ENCODE data around the gene NDUFV1.
A peak's percentile ranks its signal among the peaks of the same experiment; 100 is the strongest.
"Not testable (repeated sequence)": the region's sequence is repeated elsewhere in the genome, so short reads cannot be mapped to it uniquely, and the experiment has no call there.

NDUFV1 gene

GRCh38 chr11:67631853-67632174, 25.1 kb downstream of the NDUFV1 start:
- H3K4me3 Mint-ChIP-seq: peak overlapping the region; percentile 6
- peaks cover 11% of the 10 kb centered on the region for H3K4me1 Mint-ChIP-seq
- DNase-seq (ENCODE audit: low spot score in 2 of 2) (no peak), ATAC-seq (ENCODE audit: low read depth) (no peak)
- H3K9me3 Mint-ChIP-seq: no peaks in the 10 kb centered on the region
- H3K27ac Mint-ChIP-seq: no peak overlapping the region
- no peaks in the 10 kb centered on the region for H3K27me3 Mint-ChIP-seq
- H3K36me3 Mint-ChIP-seq: no peaks in the 10 kb centered on the region

DNA sequence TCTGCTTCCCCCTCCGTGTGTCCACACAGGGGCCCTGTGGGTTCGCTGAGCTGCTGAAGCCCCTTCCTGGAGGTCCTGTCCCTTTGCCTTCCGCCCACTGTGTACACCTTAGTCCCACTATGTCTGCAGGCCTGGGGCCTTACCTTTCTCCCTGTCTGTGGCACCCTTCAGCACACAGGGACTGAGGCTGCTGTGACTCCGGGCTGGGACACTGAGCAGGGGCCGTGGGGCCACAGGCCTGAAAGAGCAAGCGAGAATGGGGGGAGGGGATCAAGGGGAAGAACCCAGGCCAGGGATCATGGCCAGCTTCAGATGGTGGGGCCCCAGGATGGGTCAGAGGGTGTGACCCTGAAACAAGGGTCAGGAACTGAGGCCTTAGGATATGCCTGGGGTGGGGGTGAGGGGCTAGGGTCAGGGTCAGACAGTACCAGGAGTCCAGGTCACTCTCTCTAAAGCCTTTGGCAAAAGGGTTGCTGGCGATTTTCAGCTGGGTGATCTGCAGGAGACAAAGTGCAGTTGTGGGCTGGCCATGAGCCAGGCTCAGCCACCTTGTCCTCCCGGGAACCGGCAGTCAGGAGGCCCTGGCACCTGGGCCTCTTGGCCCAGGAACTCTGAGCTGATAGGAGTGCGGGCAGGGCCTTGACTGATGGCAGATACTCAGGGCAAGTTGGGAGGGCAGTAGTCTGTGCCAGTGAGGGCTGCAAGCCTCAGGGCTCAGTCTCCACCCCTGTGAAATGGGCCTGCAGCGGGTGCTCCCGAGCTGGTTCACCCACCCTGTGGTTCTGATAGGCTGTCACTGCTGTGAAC, 25.6 kb downstream of the NDUFV1 start:
- DNase-seq (ENCODE audit: low spot score in 2 of 2) (no peak), ATAC-seq (ENCODE audit: low read depth) (no peak)
- Mint-ChIP-seq H3K9me3 (no peaks in the 10 kb centered on the region), H3K4me3 (peak overlapping the region; percentile 6), H3K27me3 (no peaks in the 10 kb centered on the region), H3K36me3 (no peaks in the 10 kb centered on the region), H3K4me1 (peaks cover 17% of the 10 kb centered on the region), H3K27ac (no peak overlapping the region)

DNA sequence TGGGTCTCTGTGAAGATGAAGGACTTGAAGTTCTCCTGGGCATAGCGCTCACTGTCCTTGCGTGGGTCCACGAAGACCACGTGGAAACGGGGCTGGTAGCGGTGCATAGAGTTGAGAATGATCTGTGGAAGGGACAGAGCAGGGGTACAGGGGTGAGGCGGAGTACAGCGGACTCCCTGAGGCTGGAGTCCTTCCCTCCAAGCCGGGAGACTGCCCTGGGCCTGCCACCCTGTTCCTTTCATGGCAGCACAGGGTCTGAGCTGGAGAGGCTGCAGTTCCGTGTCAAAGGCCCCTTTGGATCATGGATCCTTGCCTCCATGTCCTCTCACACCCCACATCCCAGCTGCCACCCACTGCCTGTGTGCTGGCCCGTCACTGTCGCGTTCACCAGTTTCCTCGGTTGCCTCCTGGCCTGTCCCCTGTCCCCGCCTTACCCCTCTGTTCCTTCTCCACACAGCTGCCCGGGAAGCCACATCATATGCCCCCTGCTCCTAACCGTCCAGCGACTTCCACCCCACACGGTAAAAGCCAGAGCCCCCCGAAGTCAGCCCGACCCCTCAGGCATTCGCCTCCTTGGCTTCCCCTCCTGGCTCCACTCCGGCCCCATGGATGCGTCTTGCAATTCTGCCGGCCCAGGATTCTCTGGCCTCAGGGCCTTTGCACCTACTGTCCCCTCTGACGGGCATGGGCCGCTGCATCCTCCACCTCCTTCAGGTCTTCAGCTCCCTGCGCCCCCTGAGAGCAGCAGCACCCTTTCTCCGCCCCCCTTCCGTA, 26.4 kb downstream of the NDUFV1 start:
- ATAC-seq (ENCODE audit: low read depth): no peak
- H3K9me3 Mint-ChIP-seq: no peaks in the 10 kb centered on the region
- no peak overlapping the region for H3K4me3 Mint-ChIP-seq
- H3K27me3 Mint-ChIP-seq: no peaks in the 10 kb centered on the region
- no peak for DNase-seq (ENCODE audit: low spot score in 2 of 2)
- H3K4me1 Mint-ChIP-seq: peaks cover 18% of the 10 kb centered on the region
- H3K27ac Mint-ChIP-seq: no peak overlapping the region
- H3K36me3 Mint-ChIP-seq: no peaks in the 10 kb centered on the region

DNA sequence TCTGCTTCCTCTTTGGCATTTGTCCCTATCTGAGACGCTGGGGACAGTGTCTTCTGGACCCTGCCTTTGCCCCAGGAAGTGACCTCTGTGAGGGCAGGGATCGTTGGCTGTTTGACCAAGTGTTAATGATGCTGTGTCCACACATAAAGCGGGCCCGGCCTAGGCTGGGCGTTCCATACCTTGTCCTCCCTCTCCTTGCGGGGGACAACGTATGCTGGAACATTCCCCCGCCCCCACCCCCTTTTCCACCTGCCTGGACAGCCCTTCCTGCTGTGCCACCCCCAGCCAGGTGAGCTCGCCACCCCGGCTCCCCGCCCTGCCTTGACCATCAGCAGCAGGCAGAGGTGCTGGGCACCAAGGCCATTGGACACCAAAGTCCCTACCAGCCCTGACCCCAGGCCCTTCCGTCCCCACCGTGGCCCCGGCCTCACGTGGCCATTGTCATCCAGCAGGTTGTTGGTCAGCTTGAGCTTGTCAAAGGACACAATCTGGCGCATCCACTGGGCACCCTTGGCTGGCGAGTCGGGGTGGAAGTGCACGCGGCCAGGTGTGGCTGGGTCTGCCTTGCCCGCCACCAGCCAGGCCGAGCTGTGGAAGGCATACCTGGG, 27.1 kb downstream of the NDUFV1 start:
- Mint-ChIP-seq H3K9me3 (no peaks in the 10 kb centered on the region), H3K4me3 (no peak overlapping the region), H3K4me1 (peaks cover 16% of the 10 kb centered on the region), H3K27ac (no peak overlapping the region), H3K36me3 (no peaks in the 10 kb centered on the region), H3K27me3 (no peaks in the 10 kb centered on the region)
- DNase-seq (ENCODE audit: low spot score in 2 of 2) (no peak), ATAC-seq (ENCODE audit: low read depth) (no peak)

DNA sequence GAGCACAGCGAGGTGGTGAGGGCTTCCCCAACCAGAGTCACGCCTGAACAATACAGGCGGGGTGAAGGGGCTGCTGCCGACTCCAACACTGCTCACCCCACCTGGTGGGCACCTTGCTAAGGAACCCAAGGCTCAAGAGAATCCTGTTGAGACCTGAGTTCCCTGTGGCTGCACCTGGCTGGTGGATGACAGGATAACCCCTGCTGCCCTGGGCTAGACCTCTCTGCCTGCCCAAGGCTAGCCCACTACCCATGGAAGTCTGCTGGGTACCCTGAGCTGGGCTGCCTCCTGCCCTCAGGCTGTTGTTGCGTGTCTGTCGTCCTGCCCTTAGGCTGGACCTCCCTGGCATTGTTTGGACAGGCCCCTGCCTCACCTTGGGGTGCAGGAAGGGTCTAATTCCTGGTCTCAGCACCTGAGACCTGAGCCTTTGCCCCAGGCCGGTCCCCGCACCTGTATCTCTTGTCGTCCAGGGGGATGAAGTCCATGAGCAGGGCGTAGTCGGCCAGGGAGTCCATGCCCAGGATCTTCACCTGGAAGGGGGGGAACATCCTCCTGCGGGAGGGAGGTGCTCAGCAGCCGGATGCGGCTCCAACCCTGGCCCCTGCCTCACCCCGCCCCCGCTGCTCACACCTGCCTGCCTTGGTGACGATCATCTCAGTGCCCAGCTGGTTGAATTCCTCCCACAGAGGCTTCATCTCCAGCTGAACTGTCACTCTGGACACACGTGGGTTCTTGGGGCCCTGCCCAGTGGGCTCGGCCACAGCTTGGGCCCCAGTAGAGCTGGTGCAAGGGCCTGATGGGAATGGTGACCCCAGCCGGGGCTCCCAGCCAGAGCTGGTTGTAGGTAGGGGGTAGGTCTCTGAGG, 27.9 kb downstream of the NDUFV1 start:
- no peak overlapping the region for H3K27ac Mint-ChIP-seq
- H3K9me3 Mint-ChIP-seq: no peaks in the 10 kb centered on the region
- ATAC-seq (ENCODE audit: low read depth) (no peak), DNase-seq (ENCODE audit: low spot score in 2 of 2) (no peak)
- no peak overlapping the region for H3K4me3 Mint-ChIP-seq
- no peaks in the 10 kb centered on the region for H3K36me3 Mint-ChIP-seq
- no peaks in the 10 kb centered on the region for H3K27me3 Mint-ChIP-seq
- H3K4me1 Mint-ChIP-seq: peaks cover 13% of the 10 kb centered on the region

DNA sequence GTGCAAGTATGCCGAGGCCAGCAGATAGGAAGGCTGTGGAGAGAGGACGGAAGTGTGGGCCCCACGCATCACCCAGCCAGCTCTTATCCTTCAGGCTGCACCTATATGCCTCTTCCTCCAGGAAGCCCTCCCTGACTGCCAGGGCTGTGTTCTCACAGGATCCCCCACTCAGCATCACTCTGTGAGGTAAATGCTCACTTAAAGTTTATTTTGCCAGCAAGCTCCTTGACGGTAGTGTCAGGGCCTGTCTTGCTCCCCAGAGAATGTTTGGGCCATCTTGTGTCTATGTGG, 28.4 kb downstream of the NDUFV1 start:
- Mint-ChIP-seq H3K36me3 (no peaks in the 10 kb centered on the region), H3K27ac (no peak overlapping the region), H3K4me1 (peaks cover 15% of the 10 kb centered on the region), H3K27me3 (no peaks in the 10 kb centered on the region), H3K4me3 (no peak overlapping the region), H3K9me3 (no peaks in the 10 kb centered on the region)
- DNase-seq (ENCODE audit: low spot score in 2 of 2) (no peak), ATAC-seq (ENCODE audit: low read depth) (no peak)

GRCh38 chr11:67636962-67637361, 30.2 kb downstream of the NDUFV1 start:
- Mint-ChIP-seq H3K27ac (no peak overlapping the region), H3K36me3 (no peaks in the 10 kb centered on the region), H3K9me3 (no peaks in the 10 kb centered on the region), H3K27me3 (no peaks in the 10 kb centered on the region), H3K4me1 (peaks cover 9% of the 10 kb centered on the region), H3K4me3 (no peak overlapping the region)
- DNase-seq (ENCODE audit: low spot score in 2 of 2) (no peak), ATAC-seq (ENCODE audit: low read depth) (no peak)

GRCh38 chr11:67637441-67637840, 30.7 kb downstream of the NDUFV1 start:
- not testable (repeated sequence) for H3K9me3 Mint-ChIP-seq; H3K4me3 Mint-ChIP-seq; H3K4me1 Mint-ChIP-seq; H3K36me3 Mint-ChIP-seq; H3K27me3 Mint-ChIP-seq; H3K27ac Mint-ChIP-seq; DNase-seq (ENCODE audit: low spot score in 2 of 2); ATAC-seq (ENCODE audit: low read depth)

DNA sequence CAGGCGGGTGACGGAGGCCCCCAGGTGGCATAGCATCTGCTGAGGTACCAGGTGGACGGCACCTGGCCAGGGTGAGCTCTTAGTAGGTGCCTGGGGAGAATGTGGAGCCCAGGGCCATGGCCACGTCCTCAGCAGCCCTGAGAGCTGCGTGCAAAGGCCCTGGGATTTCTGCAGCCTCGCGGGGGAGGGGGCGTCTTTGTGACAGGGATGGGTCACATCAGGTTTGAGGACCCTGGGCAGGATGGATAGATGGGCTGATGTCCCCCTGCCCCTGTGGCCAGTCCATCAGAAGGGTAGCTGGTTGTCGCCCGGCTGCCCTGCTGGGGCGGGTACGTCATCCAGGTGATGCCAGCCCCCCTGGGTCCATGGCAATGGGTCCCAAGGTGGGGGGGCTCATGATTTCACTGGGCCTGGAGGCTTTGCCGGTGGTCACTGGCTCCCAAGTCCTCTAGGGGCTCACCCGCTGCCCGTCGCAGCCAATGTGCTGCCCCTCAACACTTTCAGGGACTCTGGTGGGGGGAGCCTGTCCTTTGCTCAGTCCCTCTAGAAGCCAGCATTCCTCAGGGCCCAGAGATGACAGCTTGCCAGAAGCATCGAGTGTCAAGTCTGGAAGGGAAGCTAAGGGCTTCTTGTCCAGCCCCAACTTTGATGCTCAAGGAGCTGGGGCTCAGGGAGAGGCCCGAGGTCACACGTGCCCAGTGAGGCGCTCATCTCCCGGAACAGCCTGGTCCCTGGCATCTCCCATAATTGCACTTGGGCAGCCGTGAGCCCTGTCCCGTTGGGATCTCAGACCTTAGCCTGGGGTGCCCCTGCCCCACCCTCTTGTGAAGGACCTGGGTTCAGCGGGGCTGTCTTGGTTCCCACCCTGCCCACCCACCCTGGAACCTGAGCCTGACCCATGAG, 32.0 kb downstream of the NDUFV1 start:
- Mint-ChIP-seq H3K27me3 (no peaks in the 10 kb centered on the region), H3K9me3 (no peaks in the 10 kb centered on the region), H3K4me1 (peaks cover 9% of the 10 kb centered on the region), H3K4me3 (no peak overlapping the region), H3K36me3 (no peaks in the 10 kb centered on the region), H3K27ac (no peak overlapping the region)
- DNase-seq (ENCODE audit: low spot score in 2 of 2): no peak
- ATAC-seq (ENCODE audit: low read depth): no peak

GRCh38 chr11:67639438-67639859, 32.7 kb downstream of the NDUFV1 start, which contains the start of gene TBX10:
TSS of gene TBX10 (minus strand) at chr11:67639763. CDS start at chr11:67639472, 291 bp downstream.
- Mint-ChIP-seq H3K27me3 (no peaks in the 10 kb centered on the region), H3K27ac (no peak within 1 kb of the TSS), H3K36me3 (no peaks in the 10 kb centered on the region), H3K9me3 (no peaks in the 10 kb centered on the region), H3K4me3 (no peak within 1 kb of the TSS), H3K4me1 (peaks cover 9% of the 10 kb centered on the region)
- no peak for ATAC-seq (ENCODE audit: low read depth)
- no peak for DNase-seq (ENCODE audit: low spot score in 2 of 2)

DNA sequence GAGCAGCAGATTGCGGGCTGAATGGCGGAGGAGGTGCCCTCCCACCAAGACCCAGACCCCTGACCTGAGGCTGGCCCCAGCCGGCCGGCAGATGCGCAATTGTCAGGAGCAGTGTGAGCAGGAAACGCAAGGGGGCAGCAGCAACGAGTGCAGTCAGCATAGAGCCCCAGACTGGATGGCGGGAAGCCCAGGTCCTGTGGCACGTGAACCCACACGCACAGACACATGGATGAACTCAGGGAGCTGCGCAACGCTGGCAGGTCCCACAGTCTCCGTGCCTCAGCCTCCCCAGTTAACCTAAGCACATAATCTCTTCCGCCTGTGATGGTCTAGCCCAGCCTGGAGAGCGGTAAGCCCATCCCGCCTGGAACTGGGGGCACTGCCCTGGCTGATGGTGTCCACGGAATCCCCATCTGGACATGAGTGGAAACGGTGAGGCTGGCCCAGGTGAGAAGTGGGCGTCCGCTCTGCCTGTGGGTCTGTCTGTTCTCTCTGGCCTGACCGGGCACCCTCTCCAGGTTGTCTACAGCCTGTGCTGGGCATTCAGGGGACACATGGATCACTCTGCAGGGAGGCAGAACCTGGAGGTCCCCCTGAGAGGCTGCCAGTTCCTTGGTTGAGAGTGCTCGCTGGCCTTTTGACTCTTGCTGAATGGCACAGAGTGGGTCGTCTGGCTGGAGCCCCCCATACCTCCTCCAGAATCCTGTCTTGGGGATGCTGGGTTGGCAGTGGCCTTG, 33.5 kb downstream of the NDUFV1 start:
- Mint-ChIP-seq H3K9me3 (no peaks in the 10 kb centered on the region), H3K27me3 (no peaks in the 10 kb centered on the region), H3K27ac (no peak overlapping the region), H3K36me3 (no peaks in the 10 kb centered on the region), H3K4me1 (peaks cover 9% of the 10 kb centered on the region), H3K4me3 (no peak overlapping the region)
- DNase-seq (ENCODE audit: low spot score in 2 of 2): peak; percentile 60 to 70
- ATAC-seq (ENCODE audit: low read depth): peak; percentile 94

DNA sequence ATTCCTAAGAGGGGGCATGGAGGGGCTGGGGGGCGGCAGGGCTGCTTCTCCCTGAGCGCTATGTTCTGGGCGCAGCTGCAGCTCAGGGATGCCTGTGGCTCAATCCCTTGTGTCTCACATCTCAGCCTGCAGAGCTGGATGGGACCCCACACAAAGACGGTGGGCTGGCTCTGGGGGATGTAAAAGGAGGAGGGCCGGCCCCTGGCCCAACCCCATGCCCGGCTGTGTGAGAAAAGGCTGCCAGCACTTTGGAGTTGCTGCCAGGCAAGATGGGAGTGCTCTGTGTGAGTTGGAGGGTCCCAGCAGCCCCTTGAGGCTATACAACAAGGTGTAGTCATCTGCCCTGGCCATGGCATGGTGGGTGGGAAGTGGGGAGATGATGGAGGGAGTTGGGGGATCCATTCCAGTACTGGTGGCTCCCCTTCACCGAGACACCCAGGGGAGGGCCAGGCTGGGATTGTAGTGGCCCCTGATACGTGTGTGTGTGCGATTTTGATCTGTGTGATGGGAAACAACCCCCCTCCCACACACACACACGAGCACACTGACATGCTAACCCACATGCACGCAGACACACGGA, 34.1 kb downstream of the NDUFV1 start:
- ATAC-seq (ENCODE audit: low read depth) (no peak), DNase-seq (ENCODE audit: low spot score in 2 of 2) (no peak)
- H3K9me3 Mint-ChIP-seq: no peaks in the 10 kb centered on the region
- H3K4me3 Mint-ChIP-seq: no peak overlapping the region
- peaks cover 11% of the 10 kb centered on the region for H3K4me1 Mint-ChIP-seq
- no peak overlapping the region for H3K27ac Mint-ChIP-seq
- H3K27me3 Mint-ChIP-seq: no peaks in the 10 kb centered on the region
- H3K36me3 Mint-ChIP-seq: no peaks in the 10 kb centered on the region
